GM12878 (cell line): Measurements from ENCODE around the gene UBE2D1.

Experiments
- CTCF ChIP-seq, 3 experiments: IDR thresholded peaks in 2 of 3; conservative IDR thresholded peaks in 1 of 3; 2 replicates each; pipeline ENCODE4 v1.5.1; 2011; ENCODE audit warnings: low read depth in 3 of 3, low read length in 3 of 3, mild to moderate bottlenecking in 3 of 3, control low read depth in 2 of 3, moderate library complexity in 2 of 3, inconsistent platforms in 1 of 3, mixed read lengths in 1 of 3; ENCODE audit not compliant: control insufficient read depth in 2 of 3, insufficient read depth in 1 of 3; ENCODE audit errors: extremely low read depth in 1 of 3
- POLR2AphosphoS5 ChIP-seq: IDR thresholded peaks from 2 replicates; pipeline ENCODE4 v1.6.1; 2011; ENCODE audit warnings: mild to moderate bottlenecking, low read length, inconsistent platforms
- PRDM15 ChIP-seq: fragments of 450-650 bp; formaldehyde crosslinking; IDR thresholded peaks from 2 replicates; pipeline ENCODE4 v1.4.0; 2020; ENCODE audit warnings: mild to moderate bottlenecking, moderate library complexity
- SMARCA5 ChIP-seq: fragments of 450-650 bp; IDR thresholded peaks from 2 replicates; pipeline ENCODE4 v1.6.1; 2017; ENCODE audit warnings: mild to moderate bottlenecking
- TCF12 ChIP-seq: IDR thresholded peaks from 2 replicates; pipeline ENCODE4 v1.6.1; 2011; ENCODE audit warnings: low read depth, mild to moderate bottlenecking, low read length
- USF2 ChIP-seq: IDR thresholded peaks from 2 replicates; pipeline ENCODE4 v1.6.1; 2011; ENCODE audit warnings: low read depth, low read length, improper control_type of control experiment, borderline replicate concordance

- TF ChIP-seq SMARCA5 (no peak), TCF12 (no peak), USF2 (no peak), CTCF (IDR thresholded peaks at IDR 0.05 in 2 of 3, conservative IDR thresholded peaks at IDR 0.05 in 1 of 3; ENCODE audit: control insufficient read depth in 2 of 3, extremely low read depth in 1 of 3, insufficient read depth in 1 of 3, low read depth in 3 of 3, low read length in 3 of 3) (no peak), PRDM15 (CRISPR knock-in tag) (no peak), POLR2AphosphoS5 (no peak)
Measured at GRCh38 chr10:58409956-58410610, 75.3 kb downstream of the UBE2D1 start.
